HG02588 (cell line): ENCODE data around the gene TLE5.
"Not testable (repeated sequence)": the region's sequence is repeated elsewhere in the genome, so short reads cannot be mapped to it uniquely, and the experiment has no call there.

ENCODE experiments used
- ATAC-seq: cut with Tn5 transposase; IDR thresholded peaks from one replicate; pipeline ENCODE4 v1.9.1; 2021; ENCODE audit warnings: mild to moderate bottlenecking, moderate library complexity; ENCODE audit not compliant: unreplicated experiment

Gene TLE5

GRCh38 chr19:3061182-3062161, 823 bp downstream of the TLE5 start:
- ATAC-seq: no peak

- ATAC-seq: no peak
Measured at GRCh38 chr19:3060857-3061181, 1.5 kb downstream of the TLE5 start.

DNA sequence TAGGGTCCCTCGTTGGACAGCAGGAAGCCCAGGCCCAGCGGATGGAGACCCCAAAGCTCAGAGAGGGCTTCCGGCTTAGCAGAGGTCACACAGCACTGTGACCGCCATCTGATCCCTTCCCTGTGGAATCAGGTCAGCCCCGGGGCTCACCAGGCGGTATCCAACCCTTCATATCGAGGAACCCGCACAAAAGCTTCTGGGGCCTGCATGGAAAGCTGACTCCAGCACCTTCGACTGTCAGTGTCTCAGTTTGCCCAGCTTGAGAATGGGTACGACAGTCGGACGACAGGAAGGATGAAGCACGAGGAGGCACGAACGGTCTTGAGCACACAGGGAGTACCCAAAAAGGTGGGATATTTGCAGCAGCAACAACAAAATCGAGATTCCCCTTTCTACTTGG, 2.6 kb downstream of the TLE5 start:
- no peak for ATAC-seq

DNA sequence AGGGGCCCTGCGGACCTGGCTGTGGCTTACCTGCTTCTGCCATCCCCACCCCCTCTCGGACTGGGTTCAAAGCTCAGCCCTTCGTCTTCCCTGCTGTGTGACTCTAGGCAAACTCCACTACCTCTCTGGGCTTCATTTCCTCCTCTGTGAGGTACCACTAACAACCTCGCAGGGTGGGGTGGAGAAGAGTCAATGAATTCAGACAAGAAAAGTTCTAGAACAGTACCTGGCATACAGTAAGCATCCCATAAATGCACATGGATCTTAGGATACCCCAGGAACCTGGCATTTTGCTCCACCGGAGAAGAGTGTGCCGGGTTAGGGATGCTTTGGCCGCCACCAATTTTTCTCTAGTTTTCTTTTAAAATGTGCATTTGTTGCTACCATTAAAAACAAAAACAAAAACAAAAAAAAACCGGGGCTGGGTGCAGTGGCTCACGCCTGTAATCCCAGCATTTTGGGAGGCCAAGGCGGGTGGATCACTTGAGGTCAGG, 3.4 kb downstream of the TLE5 start:
- no peak for ATAC-seq

DNA sequence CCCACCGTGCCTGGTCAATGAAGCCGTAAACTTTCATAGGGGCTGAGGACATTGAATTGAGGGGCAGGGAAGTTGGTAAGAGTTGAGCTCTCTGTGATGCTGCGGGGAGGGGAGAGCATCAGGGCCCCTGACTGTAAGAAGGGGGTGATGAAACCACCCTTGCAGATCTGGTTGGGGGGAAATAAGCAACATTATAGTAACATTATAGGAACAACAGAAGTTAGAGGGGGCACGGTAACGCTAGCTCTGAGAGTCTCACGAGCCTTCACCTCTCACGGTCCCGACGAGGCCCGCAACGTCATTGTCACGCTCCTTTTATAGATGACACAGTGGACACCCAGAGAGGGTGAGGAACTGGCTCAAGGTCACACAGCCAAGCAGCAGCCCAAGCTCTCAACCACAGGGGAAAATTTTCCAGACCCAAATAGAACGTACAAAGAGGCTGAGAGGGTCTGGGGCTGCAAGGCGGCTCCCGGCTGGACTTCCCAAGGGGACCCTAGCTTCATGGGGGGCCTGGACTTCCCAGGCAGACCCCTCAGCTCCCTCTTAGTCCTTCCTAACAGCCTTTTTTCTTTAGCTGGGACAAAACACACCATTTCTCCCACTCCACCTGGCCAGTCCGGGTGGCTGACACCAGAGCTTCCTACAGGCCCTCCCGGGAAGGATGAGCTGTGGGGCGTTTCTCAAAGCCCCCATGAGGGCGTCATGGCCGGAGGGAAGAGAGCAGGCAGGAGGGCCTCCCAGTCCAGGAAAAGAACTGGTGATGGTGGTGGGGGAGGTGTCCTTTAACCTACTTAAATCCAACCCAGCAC, 4.1 kb downstream of the TLE5 start:
- no peak for ATAC-seq

- no peak for ATAC-seq
Measured at GRCh38 chr19:3057275-3057714, 5.0 kb downstream of the TLE5 start.

DNA sequence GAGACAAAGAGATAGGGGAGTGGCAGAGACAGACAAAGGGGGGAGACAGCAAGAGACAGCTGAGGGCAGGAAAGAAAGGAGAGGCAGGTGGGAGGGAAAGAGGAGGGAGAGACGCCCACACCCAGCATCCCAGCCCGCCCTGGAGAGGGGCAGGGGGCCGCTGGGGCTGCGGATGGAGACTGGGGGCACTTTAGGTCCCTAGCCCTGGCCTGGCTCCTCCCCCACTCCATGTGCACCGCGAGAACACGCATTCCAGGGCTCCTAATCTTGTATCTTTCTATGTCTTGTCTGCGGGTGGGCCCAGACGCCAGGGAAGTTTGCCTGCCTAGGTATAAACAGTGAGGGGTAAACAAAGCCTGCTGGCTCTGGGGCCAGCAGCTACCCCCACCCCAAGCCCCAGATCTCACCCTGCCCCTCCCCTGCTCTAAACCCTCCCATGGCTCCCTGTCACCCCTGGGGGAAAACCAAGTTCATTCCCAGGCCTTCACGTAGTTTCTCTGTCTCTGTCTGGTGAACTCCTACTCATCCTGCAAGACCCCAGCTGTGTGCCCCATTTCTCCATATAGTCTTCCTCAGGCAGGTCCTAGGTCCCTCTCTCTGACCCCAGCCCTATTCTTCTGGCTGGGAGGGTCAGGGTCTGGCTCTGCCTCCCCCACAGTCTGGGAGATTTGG, 5.7 kb downstream of the TLE5 start:
- ATAC-seq: no peak

GRCh38 chr19:3055741-3056416, 6.4 kb downstream of the TLE5 start:
- no peak for ATAC-seq

GRCh38 chr19:3054972-3055740, 7.1 kb downstream of the TLE5 start:
- no peak for ATAC-seq

GRCh38 chr19:3054265-3054971, 7.9 kb downstream of the TLE5 start:
- ATAC-seq: no peak

DNA sequence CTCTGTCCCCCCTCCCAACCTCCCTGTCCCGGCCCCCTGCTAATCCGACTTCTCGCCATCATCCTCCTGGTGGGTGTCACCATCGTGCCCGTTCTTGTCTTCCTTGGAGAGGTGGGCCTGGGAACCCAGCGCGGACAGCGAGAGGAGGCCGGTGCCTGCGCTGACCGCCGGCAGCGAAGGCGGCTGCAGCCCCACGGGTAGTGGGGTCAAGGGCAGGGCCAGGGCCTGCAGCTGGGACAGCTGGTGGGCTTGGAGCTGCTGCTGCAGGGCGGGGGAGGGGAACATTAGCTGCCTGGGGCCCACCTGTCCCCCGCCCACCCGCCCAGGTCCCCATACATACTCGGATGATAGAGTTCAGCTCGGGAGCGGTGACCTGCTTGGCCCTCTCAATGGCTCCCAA, 8.5 kb downstream of the TLE5 start:
- ATAC-seq: no peak

- no peak for ATAC-seq
Measured at GRCh38 chr19:3053218-3053621, 9.1 kb downstream of the TLE5 start.

- not testable (repeated sequence) for ATAC-seq
Measured at GRCh38 chr19:3050016-3050415, 12.3 kb downstream of the TLE5 start.

DNA sequence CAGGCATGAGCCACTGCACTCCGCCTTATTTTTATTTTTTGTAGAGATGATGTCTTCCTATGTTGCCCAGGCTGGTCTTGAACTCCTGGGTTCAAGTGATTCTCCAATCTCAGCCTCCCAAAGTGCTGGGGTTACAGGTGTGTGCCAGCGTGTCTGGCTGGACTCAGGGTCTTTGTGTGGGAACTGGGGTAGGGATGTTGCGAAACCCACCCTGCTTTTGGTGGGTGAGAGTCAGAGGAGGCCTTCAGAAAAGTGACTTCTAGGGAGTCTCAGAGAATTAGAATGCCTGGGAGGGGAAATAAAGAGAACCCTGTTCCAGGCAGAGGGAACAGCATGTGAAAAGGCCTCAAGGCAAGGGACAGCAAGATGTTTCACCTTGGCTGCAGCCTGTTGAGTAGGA, 13.2 kb downstream of the TLE5 start:
- no peak for ATAC-seq

DNA sequence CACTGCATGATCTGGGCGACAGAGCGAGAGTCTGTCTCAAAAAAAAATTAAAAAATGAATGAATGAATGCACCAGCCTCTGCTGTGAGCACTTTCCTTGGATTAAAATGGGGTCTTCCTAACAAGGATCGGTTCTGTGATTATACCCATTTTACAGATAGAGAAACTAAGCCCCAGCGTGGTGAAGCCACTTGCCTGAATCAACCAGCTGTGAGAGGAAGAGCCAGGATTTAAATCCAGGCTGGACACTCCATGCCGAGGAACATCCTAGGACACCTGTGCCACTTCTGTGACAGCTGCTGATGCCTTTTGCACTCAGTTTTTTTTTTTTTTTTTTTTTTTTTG, 14.1 kb downstream of the TLE5 start:
- no peak for ATAC-seq

GRCh38 chr19:3047496-3048189, 14.7 kb downstream of the TLE5 start:
- ATAC-seq: no peak

- ATAC-seq: no peak
Measured at GRCh38 chr19:3046698-3047495, 15.4 kb downstream of the TLE5 start.
